SK-N-SH (cell line): ENCODE data around the gene PGAM2. TPM values are rescaled to one million over a fixed set of nuclear protein-coding genes. Genes with fewer than 3 reads are reported as not detected.

Experiments
- CTCF ChIA-PET: fragments of 300-600, 350-600 bp; formaldehyde crosslinking; extraction: SDS; loops from one replicate; lab custom pipeline; 2021; lab: Yijun Ruan, JAX
- POLR2A ChIA-PET: fragments of 350-600 bp; sonication (Branson Sonifier 250); formaldehyde crosslinking; extraction: SDS; loops from one replicate; lab custom pipeline; 2020; ENCODE audit warnings: antibody characterized with exemption, inconsistent platforms; lab: Yijun Ruan, JAX
- DNase-seq: peaks from one replicate; pipeline ENCODE4 v3.0.0; 2012
- H2AFZ ChIP-seq: fragments of 200-600 bp; sonication (generic); 2 replicates; pipeline ENCODE4 v1.8.1; 2016; ENCODE audit warnings: antibody characterized with exemption, mild to moderate bottlenecking, low read depth
- H3F3A ChIP-seq: fragments of 200-600 bp; sonication (generic); replicated peaks from 2 replicates; pipeline ENCODE3; 2016; ENCODE audit warnings: antibody characterized with exemption, mild to moderate bottlenecking; ENCODE audit not compliant: insufficient read depth
- H3K27ac ChIP-seq, 2 experiments: fragments of 200-500 bp in 1 of 2; fragments of 200-600 bp in 1 of 2; sonication (Bioruptor generic) in 1 of 2; sonication (generic), shearing (Covaris generic) in 1 of 2; 2 replicates each; pipeline versions ENCODE4 v1.5.1 to v1.6.1; 2014 to 2016; ENCODE audit warnings: low read depth in 2 of 2, inconsistent platforms in 1 of 2, low read length in 1 of 2, mild to moderate bottlenecking in 1 of 2, mixed read lengths in 1 of 2
- H3K27me3 ChIP-seq: fragments of 200-600 bp; sonication (generic), shearing (Covaris generic); 2 replicates; pipeline ENCODE4 v1.6.1; 2016; ENCODE audit warnings: mixed run types; ENCODE audit not compliant: insufficient read depth
- H3K36me3 ChIP-seq, 2 experiments: fragments of 200-500 bp in 1 of 2; fragments of 200-600 bp in 1 of 2; sonication (Bioruptor generic) in 1 of 2; sonication (generic) in 1 of 2; replicated peaks in 1 of 2; 2 replicates each; pipeline versions ENCODE3 to v1.5.1; 2014 to 2016; ENCODE audit warnings: low read length in 1 of 2, mild to moderate bottlenecking in 1 of 2; ENCODE audit not compliant: insufficient read depth in 2 of 2, control insufficient read depth in 1 of 2
- H3K4me1 ChIP-seq, 2 experiments: fragments of 200-500 bp in 1 of 2; fragments of 200-600 bp in 1 of 2; sonication (Bioruptor generic) in 1 of 2; sonication (generic), shearing (Covaris generic) in 1 of 2; 2 replicates each; pipeline versions ENCODE4 v1.5.1 to v1.6.1; 2014 to 2016; ENCODE audit warnings: low read depth in 1 of 2, low read length in 1 of 2, mixed run types in 1 of 2; ENCODE audit not compliant: insufficient read depth in 2 of 2, control insufficient read depth in 1 of 2
- H3K4me2 ChIP-seq: fragments of 200-600 bp; sonication (generic), shearing (Covaris generic); 2 replicates; pipeline ENCODE4 v1.6.1; 2017; ENCODE audit warnings: mixed run types
- H3K4me3 ChIP-seq, 2 experiments: fragments of 200-500 bp in 1 of 2; fragments of 200-600 bp in 1 of 2; sonication (Bioruptor generic) in 1 of 2; sonication (generic), shearing (Covaris generic) in 1 of 2; 2 replicates each; pipeline versions ENCODE4 v1.5.1 to v1.8.1; 2014 to 2016; ENCODE audit warnings: low read depth in 2 of 2, inconsistent platforms in 1 of 2, low read length in 1 of 2, mild to moderate bottlenecking in 1 of 2, mixed read lengths in 1 of 2, moderate library complexity in 1 of 2
- H3K79me2 ChIP-seq: fragments of 200-600 bp; sonication (generic); 2 replicates; pipeline ENCODE4 v1.8.1; 2017; ENCODE audit warnings: mild to moderate bottlenecking; ENCODE audit not compliant: insufficient read depth
- H3K9ac ChIP-seq: fragments of 200-600 bp; sonication (generic); 2 replicates; pipeline ENCODE4 v1.6.1; 2017; ENCODE audit warnings: mixed run types
- H3K9me2 ChIP-seq: fragments of 200-600 bp; sonication (generic); 2 replicates; pipeline ENCODE4 v1.6.1; 2017; ENCODE audit warnings: mixed run types
- H3K9me3 ChIP-seq: fragments of 200-600 bp; sonication (generic); 2 replicates; pipeline ENCODE4 v1.6.1; 2017; ENCODE audit warnings: mixed run types, mild to moderate bottlenecking, moderate library complexity
- H4K20me1 ChIP-seq: fragments of 200-600 bp; sonication (generic); 2 replicates; pipeline ENCODE4 v1.6.1; 2017; ENCODE audit warnings: mild to moderate bottlenecking, mixed run types; ENCODE audit not compliant: insufficient read depth
- EP300 ChIP-seq, 2 experiments: IDR thresholded peaks; 2 replicates each; pipeline versions ENCODE4 v1.4.0 to v1.6.1; 2012; ENCODE audit warnings: borderline replicate concordance in 1 of 2, low read depth in 1 of 2, low read length in 1 of 2
- MEF2A ChIP-seq: IDR thresholded peaks from 2 replicates; pipeline ENCODE4 v1.4.0; 2012; ENCODE audit warnings: low read depth, borderline replicate concordance
- NRF1 ChIP-seq: IDR thresholded peaks from 2 replicates; pipeline ENCODE4 v1.6.1; 2012; ENCODE audit warnings: low read depth, mild to moderate bottlenecking, low read length
- POLR2AphosphoS5 ChIP-seq: IDR thresholded peaks from 2 replicates; pipeline ENCODE4 v1.6.1; 2012; ENCODE audit warnings: low read depth, low read length
- RAD21 ChIP-seq: IDR thresholded peaks from 2 replicates; pipeline ENCODE4 v1.6.1; 2012; ENCODE audit warnings: mild to moderate bottlenecking, low read length
- RFX5 ChIP-seq: IDR thresholded peaks from 2 replicates; pipeline ENCODE4 v1.6.1; 2012; ENCODE audit warnings: mild to moderate bottlenecking, improper control_type of control experiment, low read length
- RXRA ChIP-seq: IDR thresholded peaks from 2 replicates; pipeline ENCODE4 v1.4.0; 2012; ENCODE audit warnings: low read depth, mild to moderate bottlenecking, borderline replicate concordance
- SIN3A ChIP-seq: IDR thresholded peaks from 2 replicates; pipeline ENCODE4 v1.6.1; 2012; ENCODE audit warnings: low read depth, mild to moderate bottlenecking, low read length, moderate library complexity, borderline replicate concordance
- TEAD4 ChIP-seq: IDR thresholded peaks from 2 replicates; pipeline ENCODE4 v1.4.0; 2012; ENCODE audit warnings: mild to moderate bottlenecking, borderline replicate concordance; ENCODE audit not compliant: insufficient read depth
- YY1 ChIP-seq: IDR thresholded peaks from 2 replicates; pipeline ENCODE4 v1.4.0; 2012; ENCODE audit warnings: low read depth, mild to moderate bottlenecking
- WGBS: methylation state at CpG from one replicate; pipeline ENCODE4 v1.1.6; 2017; ENCODE audit warnings: low lambda C conversion rate; 5-methylcytosine and 5-hydroxymethylcytosine counted together
- polyA plus RNA-seq, 3 experiments: library from polyadenylated mRNA; depleted of rRNA; stranded (reverse); fragments of >200 nt; gene quantifications; 2 replicates each; pipeline ENCODE4 v1.2.3, GENCODE V29; 2012
- TF ChIP-seq, protein P1 (sequence below): IDR thresholded peaks from 2 replicates; pipeline ENCODE4 v1.4.0; 2012; ENCODE audit warnings: low read depth

Gene PGAM2
- polyA plus RNA-seq, 1 of the 3 experiments (the other 2 are of a cell fraction): 0.79 TPM

GRCh38 chr7:44098092-44099068, 33.0 kb upstream of the PGAM2 start:
- Histone ChIP-seq H3K4me3 (no peak overlapping the region), H3K27me3 (no peaks in the 10 kb centered on the region), H3K9ac (no peak overlapping the region), H3F3A (peaks cover 38% of the 10 kb centered on the region), H4K20me1 (no peaks in the 10 kb centered on the region), H3K9me2 (no peaks in the 10 kb centered on the region), H3K79me2 (no peaks in the 10 kb centered on the region), H3K9me3 (no peaks in the 10 kb centered on the region), H3K4me1 (peaks cover 9 to 41% of the 10 kb centered on the region in 2 experiments; a peak in 2 of 4 replicates), H3K27ac (no peak overlapping the region)
- TF ChIP-seq MEF2A: no peak
- TF ChIP-seq RFX5: no peak
- no peak for TF ChIP-seq POLR2AphosphoS5
- no peak for TF ChIP-seq RAD21
- TF ChIP-seq, all 33 proteins: peak for 0
- DNase-seq: no peak
- ChIA-PET POLR2A (no interaction called here), CTCF (interaction anchor here (0.6 to 2.6 kb wide), 12 partner anchors 9 to 467 kb away, joined by 3 to 15 read pairs (median 4); partner anchors contain the start of genes POLD2 and YKT6)
- 88% methylated on average over 6 of the region's 6 CpGs for WGBS
- H3K4me2 ChIP-seq: no peak overlapping the region
- H3K36me3 ChIP-seq: no peaks in the 10 kb centered on the region
- no peak overlapping the region for H2AFZ ChIP-seq

DNA sequence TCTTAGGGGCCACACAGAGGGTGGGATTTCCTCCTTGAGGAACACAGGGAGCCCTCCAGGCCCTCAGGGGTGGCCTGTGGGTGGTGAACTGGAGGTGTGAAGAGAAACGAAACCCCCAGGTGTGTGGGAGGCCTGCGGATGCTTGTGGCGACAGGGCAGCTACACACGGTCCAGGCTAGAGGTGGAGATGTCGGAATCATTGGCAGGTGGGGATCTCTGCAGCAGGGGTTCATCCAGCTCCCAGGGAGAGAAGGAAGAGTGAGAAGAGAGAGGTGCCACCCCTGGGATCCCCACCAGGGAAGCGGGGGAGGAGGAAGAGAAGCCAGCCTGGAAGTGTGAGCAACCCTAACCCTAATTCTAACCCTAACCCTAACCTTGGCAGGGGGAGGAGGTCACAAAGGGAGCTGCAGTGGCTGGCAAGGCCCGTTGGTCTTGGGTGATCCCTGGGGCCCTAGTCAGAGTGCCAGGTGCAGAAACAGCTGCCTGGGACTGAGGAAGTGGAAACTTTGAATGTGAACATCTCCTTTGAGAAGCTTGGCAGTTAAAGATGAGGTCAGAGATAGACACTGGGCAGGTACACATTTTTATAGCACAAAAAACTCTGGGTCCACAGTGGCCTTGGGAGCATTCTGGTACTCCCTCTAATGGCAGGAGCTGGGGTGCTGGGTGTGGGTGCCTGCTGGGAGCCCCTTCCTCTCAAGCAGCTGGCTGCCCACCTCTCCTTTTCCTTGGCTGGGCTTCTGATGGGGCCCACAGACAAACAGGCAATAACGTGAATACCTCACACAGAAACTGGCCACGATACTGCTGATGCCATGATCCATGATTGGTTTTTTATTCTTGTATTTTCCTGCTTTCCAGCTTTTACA, 31.9 kb upstream of the PGAM2 start:
- no peaks in the 10 kb centered on the region for H4K20me1 ChIP-seq
- ChIA-PET POLR2A (no interaction called here), CTCF (interaction anchor here (0.6 to 2.6 kb wide), 9 partner anchors 9 to 440 kb away, joined by 3 to 15 read pairs (median 4); partner anchors contain the start of genes POLD2 and YKT6)
- WGBS: 84% methylated on average over 9 of the region's 9 CpGs
- no peak overlapping the region for H3K4me2 ChIP-seq
- H3F3A ChIP-seq: peaks cover 27% of the 10 kb centered on the region
- H3K9me3 ChIP-seq: no peaks in the 10 kb centered on the region
- no peaks in the 10 kb centered on the region for H3K27me3 ChIP-seq
- no peak for DNase-seq
- H3K4me1 ChIP-seq: peaks cover 7 to 32% of the 10 kb centered on the region in 2 experiments; a peak in 2 of 4 replicates
- H3K36me3 ChIP-seq: no peaks in the 10 kb centered on the region
- H3K4me3 ChIP-seq: no peak overlapping the region
- H3K9me2 ChIP-seq: no peaks in the 10 kb centered on the region
- no peak overlapping the region for H2AFZ ChIP-seq
- no peaks in the 10 kb centered on the region for H3K79me2 ChIP-seq
- H3K27ac ChIP-seq: no peak overlapping the region
- TF ChIP-seq SIN3A (no peak), NRF1 (no peak), YY1 (no peak), MEF2A (no peak), RXRA (no peak), TEAD4 (no peak), RAD21 (no peak), EP300 (IDR thresholded peaks at IDR 0.05; ENCODE audit: borderline replicate concordance in 1 of 2, low read depth in 1 of 2, low read length in 1 of 2) (no peak)
- TF ChIP-seq, protein P1, sequence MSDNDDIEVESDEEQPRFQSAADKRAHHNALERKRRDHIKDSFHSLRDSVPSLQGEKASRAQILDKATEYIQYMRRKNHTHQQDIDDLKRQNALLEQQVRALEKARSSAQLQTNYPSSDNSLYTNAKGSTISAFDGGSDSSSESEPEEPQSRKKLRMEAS: no peak
- H3K9ac ChIP-seq: no peak overlapping the region
